Raji (cell line): ENCODE data around the gene FBXL2.

Experiments used
- POLR2A ChIP-seq: IDR thresholded peaks from 2 replicates; pipeline ENCODE4 v1.6.1; 2011; ENCODE audit warnings: low read depth, low read length, control low read depth; ENCODE audit not compliant: insufficient read depth

Gene FBXL2

DNA sequence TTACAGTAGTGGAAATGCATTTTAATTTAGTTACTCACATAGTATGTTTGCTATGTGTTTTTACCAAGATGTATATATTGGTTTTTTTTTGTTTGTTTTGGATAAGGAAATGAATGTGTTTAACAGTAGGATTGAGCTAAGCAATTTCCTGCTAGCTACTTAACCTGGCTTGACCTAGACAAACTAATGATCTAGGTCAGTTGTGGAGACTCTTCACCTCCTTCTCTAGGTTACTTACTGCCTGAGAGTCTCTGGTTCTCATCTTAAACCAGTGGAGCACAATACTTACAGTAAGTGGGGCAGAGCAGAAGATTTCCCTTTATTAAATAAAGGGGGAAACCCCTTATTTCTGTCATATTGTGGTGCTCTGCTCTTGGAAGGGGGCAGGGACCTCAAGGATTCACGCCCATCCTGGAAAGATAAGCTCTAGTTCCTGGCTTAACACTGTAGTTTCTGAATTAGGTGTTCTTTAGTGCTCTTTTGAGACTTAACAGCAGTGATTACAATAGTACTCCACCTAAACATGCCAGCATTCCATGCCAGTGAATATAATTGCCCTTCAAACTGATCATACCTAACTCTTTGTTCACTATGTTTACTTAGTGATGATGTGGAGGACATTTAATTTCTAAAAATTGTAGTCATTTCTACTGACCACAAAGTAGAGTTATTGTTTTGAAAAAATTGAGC lies 83.0 kb downstream of the FBXL2 start:
- no peak for TF ChIP-seq POLR2A

DNA sequence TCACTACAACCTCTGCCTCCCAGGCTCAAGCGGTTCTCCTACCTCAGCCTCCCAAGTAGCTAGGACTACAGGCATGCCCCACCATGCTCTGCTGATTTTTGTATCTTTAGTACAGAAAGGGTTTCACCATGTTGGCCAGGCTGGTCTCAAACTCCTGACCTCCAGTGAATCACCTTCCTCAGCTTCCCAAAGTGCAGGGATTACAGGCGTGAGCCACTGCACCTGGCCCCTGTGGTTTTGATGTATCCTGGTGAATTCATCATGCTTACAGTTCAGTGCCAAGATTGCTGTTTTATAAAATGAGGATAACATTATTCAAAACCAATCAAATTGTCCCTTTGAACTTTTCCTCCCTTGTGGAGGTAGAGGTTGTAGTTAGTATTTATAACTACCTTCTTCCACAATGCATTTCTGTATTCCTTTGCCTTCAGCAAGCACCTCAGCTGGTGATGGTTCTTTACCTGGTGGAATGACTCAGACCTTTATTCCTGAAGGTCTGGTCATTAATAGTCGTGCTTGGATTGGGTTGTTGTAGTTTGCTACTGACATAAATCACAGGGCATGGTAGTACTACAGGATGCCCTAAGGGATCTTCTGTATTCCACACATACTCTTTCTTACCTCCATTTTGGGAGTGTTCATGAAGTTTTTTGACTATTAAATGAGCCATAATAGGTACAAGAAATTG lies 86.0 kb downstream of the FBXL2 start:
- TF ChIP-seq POLR2A = no peak

DNA sequence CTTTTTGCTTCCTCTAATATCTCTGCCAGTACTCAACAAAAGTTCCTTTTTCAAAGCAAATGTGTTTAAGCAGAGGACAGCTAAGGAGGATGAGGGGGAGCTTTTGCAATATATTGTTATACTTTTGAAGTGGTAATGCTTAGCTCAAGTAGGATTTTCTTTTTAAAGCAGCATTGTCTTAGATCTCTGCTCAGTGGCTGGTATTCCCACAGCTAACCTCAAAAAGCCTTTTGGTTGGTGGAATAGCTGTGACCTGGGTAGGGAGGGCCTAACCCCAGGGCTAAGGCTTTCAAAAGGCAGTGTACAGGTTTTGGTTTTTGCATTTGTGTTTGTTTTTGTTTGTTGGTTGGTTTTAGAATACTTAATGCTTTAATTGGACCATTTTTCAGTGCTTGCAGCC lies 86.8 kb downstream of the FBXL2 start:
- TF ChIP-seq POLR2A = no peak

DNA sequence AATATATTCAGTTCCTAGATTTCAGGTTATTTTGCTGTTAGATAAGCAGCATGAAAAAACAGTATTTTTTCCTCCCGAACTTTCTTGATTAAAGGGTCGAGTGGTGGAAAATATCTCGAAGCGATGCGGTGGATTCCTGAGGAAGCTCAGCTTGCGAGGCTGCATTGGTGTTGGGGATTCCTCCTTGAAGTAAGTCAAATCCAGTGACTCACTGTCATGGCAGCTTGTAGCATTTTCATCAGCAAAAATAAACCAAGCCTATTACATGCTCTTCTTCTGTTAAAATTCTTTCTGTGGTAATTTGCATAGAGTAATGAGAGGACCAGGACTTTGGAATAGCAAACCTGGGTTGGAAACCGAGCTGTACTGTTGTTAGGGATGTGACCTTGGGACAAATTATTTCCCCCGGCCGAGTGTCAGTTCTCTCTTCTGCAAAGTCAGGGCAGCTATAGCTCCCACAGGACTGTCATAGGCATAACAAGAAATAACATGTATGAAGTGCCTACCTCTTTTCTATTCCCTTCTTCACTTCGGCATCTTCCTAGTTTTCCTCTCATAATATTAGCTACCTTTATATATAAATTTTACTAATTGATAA lies 87.4 kb downstream of the FBXL2 start:
- TF ChIP-seq POLR2A = no peak

DNA sequence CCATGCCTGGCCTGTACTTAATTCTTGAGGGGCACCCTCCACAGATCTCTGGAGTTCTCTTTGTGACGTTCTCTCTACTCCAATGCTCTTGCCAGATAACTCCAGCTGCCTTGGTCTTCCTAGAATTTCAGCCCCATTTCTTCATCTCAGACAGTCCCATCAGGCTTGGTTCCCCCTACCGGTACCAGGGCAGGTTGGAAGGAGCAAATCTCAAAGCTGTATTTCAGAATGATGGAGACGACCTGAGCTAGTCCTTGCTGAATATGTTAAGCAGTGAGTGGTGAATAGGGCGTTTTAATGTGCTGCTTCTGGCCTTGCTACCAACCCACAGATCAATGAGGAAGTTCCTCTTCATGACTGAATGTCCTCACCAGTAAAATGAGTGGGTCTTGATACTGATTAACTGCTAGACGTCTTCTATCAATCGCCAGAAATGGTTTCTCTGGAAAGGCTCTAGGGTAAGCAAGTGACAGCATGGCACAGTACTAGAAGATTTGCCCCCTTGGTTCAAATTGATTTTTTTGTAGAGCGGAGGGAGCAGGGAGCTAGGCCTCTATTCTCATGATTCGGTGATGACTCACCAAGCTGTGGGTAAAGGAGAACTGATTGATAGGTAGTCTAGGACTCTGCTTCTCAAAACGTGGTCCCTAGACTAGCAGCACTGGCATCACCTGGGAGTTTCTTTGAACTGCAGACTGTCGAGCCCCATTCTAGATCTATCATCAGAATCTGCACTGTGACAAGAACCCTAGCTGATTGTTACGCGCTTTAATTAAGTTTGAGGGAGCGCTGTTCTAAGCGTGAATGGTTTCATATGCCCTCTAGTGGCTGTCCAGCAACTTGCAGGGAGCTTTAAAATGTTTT lies 95.2 kb downstream of the FBXL2 start:
- no peak for TF ChIP-seq POLR2A

DNA sequence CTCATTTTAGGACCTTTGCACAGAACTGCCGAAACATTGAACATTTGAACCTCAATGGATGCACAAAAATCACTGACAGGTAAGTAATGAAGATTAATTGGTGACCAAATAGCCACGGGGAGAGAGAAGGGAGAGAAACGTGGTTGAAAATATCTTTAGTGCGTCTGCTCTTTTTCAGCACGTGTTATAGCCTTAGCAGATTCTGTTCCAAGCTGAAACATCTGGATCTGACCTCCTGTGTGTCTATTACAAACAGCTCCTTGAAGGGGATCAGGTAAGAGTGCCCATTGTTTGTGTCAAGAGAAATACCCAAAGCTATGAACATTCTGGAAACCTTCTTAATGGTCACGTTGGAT lies 95.8 kb downstream of the FBXL2 start:
- no peak for TF ChIP-seq POLR2A

DNA sequence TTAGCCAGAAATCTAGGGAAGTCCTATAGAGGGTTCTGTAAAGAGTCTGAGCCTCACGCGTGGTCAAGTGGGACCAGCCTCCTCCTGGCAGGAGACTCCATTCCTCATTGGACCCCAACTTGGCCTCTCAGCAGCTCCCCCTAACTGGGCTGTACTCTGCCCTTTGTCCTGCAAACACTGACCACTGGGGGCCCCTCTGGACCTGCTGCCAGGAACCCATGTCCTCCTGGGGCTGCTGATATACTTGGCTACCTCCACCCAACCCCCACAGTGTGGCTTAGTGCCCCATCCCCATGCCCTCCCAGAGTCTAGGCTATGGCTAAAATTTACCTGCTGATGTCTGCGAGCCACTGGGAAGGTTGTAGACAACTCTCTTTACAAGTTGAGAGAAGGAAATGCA lies 100.2 kb downstream of the FBXL2 start:
- TF ChIP-seq POLR2A = no peak

DNA sequence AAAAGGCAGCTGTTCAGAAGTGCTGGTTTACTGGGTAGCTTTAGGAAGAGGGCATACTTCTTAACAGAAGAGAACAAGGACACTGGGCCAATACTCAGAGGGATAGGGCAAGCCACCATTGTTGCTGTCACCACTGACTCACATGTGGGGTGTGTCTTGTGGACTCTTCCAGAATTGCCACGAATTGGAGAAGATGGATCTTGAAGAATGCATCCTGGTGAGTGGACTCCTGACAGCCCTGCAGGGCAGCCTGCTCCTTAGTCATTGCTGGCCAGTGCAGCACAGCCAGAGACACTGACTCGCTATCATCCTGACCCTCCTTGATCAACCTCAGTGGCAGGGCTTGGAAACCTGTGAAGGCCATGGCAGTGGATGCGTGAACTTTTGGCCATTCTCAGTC lies 100.7 kb downstream of the FBXL2 start:
- no peak for TF ChIP-seq POLR2A

DNA sequence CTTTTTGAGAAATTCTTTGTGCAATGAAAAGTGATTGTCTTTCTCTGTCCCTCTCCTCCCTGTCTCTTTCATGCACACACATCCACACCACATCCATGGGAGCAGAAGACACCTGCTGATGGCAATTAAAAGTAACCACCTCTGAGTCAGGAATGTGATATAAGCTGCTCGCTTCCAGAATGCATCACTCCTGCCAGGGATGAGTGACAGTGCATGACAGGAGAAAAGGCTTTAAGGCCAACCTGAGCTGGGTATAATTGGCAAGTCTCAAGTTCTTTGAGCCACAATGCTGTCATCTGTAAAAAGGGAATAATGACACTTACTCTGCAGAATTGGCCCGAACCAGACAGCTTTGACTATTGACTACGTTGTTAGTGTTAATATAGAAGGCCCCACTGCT lies 103.4 kb downstream of the FBXL2 start:
- TF ChIP-seq POLR2A = no peak

DNA sequence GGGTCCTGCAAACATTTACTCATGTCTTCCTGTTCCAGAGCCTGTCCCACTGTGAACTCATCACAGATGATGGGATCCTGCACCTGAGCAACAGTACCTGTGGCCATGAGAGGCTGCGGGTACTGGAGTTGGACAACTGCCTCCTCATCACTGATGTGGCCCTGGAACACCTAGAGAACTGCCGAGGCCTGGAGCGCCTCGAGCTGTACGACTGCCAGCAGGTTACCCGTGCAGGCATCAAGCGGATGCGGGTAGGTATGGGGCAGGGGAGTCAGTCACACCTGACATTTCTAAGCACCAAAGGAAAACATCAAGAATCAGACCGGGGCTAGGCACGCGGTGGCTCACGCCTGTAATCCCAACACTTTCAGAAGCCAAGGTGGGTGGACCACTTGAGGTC lies 106.7 kb downstream of the FBXL2 start:
- no peak for TF ChIP-seq POLR2A

DNA sequence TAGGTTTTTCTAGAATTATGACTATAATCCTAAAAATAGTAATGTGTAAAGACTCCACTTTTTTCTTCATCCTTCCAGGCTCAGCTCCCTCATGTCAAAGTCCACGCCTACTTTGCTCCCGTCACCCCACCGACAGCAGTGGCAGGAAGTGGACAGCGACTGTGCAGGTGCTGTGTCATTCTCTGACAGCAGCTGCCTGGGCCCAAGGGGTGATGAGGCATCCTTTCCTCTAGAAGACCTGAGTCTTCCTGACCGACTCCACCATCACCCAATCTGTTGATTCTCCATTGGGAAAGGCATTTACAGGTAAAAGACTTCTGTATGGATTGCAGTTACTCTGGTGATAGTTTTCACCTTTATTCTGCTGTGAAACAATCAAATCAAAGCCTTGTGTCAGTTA lies 108.2 kb downstream of the FBXL2 start:
- no peak for TF ChIP-seq POLR2A

DNA sequence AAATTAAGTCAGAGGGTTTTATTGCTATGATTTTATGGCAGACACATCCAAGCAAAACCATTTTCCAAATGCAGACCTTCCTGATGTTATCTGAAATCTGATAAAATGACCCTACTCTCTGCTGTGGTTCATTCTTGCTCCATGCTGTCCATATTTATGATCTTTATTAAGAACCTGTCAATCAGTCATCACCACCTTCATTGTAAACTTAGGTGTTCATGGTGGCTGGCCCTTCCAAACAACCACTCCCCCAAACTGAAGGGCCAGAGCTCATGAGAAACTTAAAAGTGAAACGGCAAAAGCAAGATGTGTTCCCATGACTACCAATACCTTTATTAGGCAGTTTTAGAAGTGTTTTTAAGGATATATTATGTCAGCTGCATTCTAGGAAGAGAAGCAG lies 109.4 kb downstream of the FBXL2 start:
- TF ChIP-seq POLR2A = no peak

DNA sequence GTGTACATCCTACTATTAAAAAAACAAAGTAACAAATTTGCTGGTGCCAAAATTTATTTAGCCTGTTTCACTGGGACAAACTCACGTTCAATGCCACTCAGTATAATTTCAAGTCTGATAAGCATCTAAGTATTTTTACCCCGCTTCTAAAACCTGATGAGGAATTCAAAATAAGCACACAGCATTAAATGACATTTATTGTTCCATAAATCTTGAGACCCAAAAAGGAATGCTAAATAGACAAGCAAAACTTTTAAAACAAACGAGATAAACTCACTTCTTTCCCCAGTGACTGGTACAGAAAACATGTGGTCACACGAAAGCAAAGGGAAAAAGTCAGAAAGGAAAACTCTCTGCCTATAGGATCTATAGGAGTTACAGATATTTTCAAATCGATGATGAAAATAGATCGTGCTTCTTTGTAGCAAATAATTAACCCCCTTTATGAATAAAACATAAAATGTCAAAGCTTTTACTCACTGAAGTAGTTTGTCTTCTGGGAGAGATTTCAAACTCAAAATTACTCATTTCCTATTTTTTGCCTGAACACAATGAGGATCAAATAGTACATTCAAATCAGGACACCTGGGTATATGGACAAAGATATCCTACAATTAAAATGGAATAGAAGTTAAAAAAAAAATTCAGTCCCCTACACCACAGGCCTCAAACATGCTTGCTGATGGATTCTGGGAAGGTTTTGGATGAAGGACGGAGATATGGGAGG lies 111.3 kb downstream of the FBXL2 start:
- no peak for TF ChIP-seq POLR2A

DNA sequence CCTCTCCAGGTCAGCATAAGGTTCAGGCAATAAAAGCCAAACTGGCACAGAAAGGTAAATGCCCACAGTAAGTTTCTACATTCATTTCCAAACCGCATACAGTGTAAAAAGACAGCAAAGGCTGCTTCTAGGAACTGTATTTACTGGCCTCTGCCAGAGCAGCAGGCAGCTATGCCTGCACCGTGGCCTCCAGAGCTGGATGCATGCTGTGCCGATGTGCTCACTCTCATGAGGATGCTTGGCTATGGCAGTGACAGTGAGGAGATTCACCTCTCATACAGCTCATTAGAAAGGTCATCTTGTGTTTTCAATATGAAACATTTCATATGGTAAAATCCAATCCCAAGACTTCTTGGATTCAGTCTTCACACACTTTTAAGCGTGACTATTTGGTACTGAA lies 112.7 kb downstream of the FBXL2 start:
- TF ChIP-seq POLR2A = no peak

DNA sequence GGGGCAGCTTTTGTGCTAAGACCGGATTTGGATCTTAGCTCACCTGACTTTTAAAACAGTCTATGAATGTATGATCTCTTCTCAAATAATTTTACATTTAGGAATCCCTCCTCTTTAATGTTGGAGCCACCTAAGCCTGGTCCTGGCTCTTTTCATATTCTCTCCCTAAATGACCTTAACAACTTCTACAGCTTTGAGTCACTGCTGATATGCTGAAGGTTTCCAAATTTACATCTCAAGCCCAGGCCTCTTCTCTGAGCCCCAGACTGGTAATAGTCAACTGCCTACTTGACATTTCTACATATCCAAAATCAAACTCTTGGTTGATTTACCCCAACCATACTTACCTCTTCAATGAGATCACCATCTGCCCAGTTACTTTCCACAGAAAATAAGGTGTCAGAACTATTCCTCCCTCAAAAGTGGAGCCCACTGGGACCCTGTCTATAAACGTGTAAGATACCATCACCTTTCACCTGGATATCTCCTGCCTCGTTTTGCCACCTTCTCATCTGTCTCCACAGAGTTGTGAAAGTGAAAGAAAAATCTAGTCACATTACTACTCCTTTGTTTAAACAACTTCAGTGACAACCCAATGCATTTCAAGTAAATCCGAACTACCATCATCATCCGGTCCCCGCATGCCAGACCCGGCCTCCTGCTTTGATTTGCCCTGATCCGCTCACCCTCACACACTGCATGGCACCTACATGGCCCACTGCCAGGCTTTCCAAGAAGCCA lies 114.2 kb downstream of the FBXL2 start:
- TF ChIP-seq POLR2A = no peak

DNA sequence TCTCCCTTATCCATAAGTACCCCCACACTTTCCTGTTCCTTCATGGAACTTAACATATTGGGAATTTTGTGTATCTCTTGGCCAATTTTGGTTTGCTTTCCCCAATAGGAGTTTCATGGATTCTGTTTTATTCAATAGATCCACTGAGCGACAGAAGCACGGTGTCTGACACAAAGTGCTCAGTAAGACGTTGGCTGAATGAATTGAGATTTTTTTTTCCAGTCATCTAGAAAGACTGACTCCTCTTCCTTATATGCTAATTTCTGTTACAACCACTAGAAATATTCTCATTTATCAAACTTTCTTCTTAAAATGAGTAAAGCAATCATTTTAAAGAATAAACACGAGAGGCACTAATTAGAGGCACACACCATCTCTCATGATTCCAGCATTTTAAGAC lies 114.9 kb downstream of the FBXL2 start:
- TF ChIP-seq POLR2A = no peak
